ENCODE measurements around the gene EIF3D.

- TF ChIP-seq TCF4 (CRISPR knock-in tag; IDR thresholded peaks at IDR 0.05; ENCODE audit: borderline replicate concordance): no peak
- no peak for TF ChIP-seq ISL1 (CRISPR knock-in tag; IDR thresholded peaks at IDR 0.05)
- TF ChIP-seq ARNTL (CRISPR knock-in tag; IDR thresholded peaks at IDR 0.05; ENCODE audit: borderline replicate concordance, low read depth): no peak
- no peak for TF ChIP-seq ESRRG (CRISPR knock-in tag; IDR thresholded peaks at IDR 0.05)
- no peak for TF ChIP-seq ZFP30 (CRISPR knock-in tag; IDR thresholded peaks at IDR 0.05)
- TF ChIP-seq CREB5 (CRISPR knock-in tag; IDR thresholded peaks at IDR 0.05; ENCODE audit: low read depth): no peak
- TF ChIP-seq ZNF70 (CRISPR knock-in tag; IDR thresholded peaks at IDR 0.05): no peak
Measured at GRCh38 chr22:36480941-36481392, 48.0 kb downstream of the EIF3D start.

Data from SK-N-SH treated with all-trans-retinoic acid at 6 μM for 48 hours (cell line).